MCF 10A (cell line): ENCODE data around the gene ZNF284. TPM values are rescaled to one million over a fixed set of nuclear protein-coding genes. Genes with fewer than 3 reads are reported as not detected.
"Not testable (repeated sequence)": the region's sequence is repeated elsewhere in the genome, so short reads cannot be mapped to it uniquely, and the experiment has no call there.

Experiments used
- BruUV-seq: library from RNA; stranded (reverse); fragments of 400-500 nt; replicated peaks from 2 replicates; lab custom pipeline; 2021; lab: Mats Ljungman, UMichigan
- CTCF ChIA-PET: fragments of 300-600 bp; sonication (Branson Sonifier 250); formaldehyde crosslinking; extraction: SDS; loops from one replicate; lab custom pipeline; 2021; ENCODE audit warnings: antibody characterized with exemption, inconsistent platforms; lab: Yijun Ruan, JAX
- POLR2A ChIA-PET: fragments of 300-600, 350-650 bp; sonication (Branson Sonifier 250); formaldehyde crosslinking; extraction: SDS; loops from one replicate; lab custom pipeline; 2020; ENCODE audit warnings: antibody characterized with exemption, inconsistent platforms; lab: Yijun Ruan, JAX
- DNase-seq: peaks from one replicate; pipeline ENCODE4 v3.0.0-alpha.2; 2018; ENCODE audit not compliant: unreplicated experiment
- H3K27ac Mint-ChIP-seq: one replicate; pipeline ENCODE4 v1.8.0; 2022; ENCODE audit warnings: mild to moderate bottlenecking, low read depth, mixed read lengths; ENCODE audit not compliant: unreplicated experiment
- H3K27me3 Mint-ChIP-seq: one replicate; pipeline ENCODE4 v1.8.0; 2022; ENCODE audit warnings: mixed read lengths; ENCODE audit not compliant: insufficient read depth, unreplicated experiment
- H3K36me3 Mint-ChIP-seq: one replicate; pipeline ENCODE4 v1.8.0; 2022; ENCODE audit warnings: mild to moderate bottlenecking, moderate library complexity, mixed read lengths; ENCODE audit not compliant: insufficient read depth, unreplicated experiment
- H3K4me1 Mint-ChIP-seq: one replicate; pipeline ENCODE4 v1.8.0; 2022; ENCODE audit warnings: mixed read lengths; ENCODE audit not compliant: insufficient read depth, unreplicated experiment
- H3K4me3 Mint-ChIP-seq: one replicate; pipeline ENCODE4 v1.8.0; 2022; ENCODE audit warnings: mild to moderate bottlenecking, moderate library complexity, mixed read lengths; ENCODE audit not compliant: unreplicated experiment
- H3K9me3 Mint-ChIP-seq: one replicate; pipeline ENCODE4 v1.8.0; 2022; ENCODE audit warnings: mixed read lengths; ENCODE audit not compliant: unreplicated experiment
- intact Hi-C: fragments of 100-400 bp; cut with micrococcal nuclease; formaldehyde crosslinking; loops from 2 replicates; pipeline ENCODE4 v1.14.1; 2022
- total RNA-seq: library from RNA; stranded (reverse); gene quantifications from 2 replicates; pipeline ENCODE4 v1.2.3, GENCODE V29; 2022
- TF ChIP-seq, protein P1 (sequence below): fragments of 200-600 bp; IDR thresholded peaks from one replicate; pipeline ENCODE4 v1.8.0; 2022; ENCODE audit warnings: antibody characterized with exemption, mild to moderate bottlenecking; ENCODE audit not compliant: unreplicated experiment

Gene ZNF284
- total RNA-seq, 1 experiment from 2014 or later: 2.5 TPM

DNA sequence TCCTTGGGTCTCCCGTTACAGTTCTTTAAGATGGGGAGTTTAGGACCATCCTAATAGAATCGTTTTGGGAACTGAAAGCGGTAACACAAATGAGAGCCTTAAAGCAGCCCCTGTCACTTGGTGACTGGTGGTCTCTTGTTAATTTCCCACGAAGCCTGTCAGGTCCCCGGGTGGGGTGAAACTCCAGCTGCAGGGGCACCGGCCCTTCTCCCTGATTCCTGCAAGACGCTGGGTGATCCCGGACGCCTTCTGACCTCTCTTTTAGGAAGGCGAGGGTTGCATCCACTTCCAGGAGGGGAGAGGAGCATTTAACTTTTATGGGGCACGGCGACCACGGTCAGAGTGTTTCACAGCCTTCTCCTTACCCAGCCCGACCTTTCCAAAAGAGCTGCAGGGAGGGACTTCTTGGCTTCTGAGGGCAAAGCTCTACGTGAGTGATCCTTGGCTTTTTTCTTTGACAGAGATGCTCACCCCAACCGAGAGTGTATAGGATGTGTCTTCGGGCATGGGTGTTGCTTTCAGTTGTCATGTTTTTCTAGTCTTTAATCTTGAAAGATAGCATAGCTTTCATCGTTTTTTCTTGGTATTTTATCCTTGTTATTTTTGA is 41.9 kb downstream of the ZNF284 start:
- peaks cover 9% of the 10 kb centered on the region for H3K9me3 Mint-ChIP-seq
- TF ChIP-seq, protein P1, sequence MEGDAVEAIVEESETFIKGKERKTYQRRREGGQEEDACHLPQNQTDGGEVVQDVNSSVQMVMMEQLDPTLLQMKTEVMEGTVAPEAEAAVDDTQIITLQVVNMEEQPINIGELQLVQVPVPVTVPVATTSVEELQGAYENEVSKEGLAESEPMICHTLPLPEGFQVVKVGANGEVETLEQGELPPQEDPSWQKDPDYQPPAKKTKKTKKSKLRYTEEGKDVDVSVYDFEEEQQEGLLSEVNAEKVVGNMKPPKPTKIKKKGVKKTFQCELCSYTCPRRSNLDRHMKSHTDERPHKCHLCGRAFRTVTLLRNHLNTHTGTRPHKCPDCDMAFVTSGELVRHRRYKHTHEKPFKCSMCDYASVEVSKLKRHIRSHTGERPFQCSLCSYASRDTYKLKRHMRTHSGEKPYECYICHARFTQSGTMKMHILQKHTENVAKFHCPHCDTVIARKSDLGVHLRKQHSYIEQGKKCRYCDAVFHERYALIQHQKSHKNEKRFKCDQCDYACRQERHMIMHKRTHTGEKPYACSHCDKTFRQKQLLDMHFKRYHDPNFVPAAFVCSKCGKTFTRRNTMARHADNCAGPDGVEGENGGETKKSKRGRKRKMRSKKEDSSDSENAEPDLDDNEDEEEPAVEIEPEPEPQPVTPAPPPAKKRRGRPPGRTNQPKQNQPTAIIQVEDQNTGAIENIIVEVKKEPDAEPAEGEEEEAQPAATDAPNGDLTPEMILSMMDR: no peak
- peak; percentile 3 for DNase-seq
- H3K27ac Mint-ChIP-seq: peak overlapping the region; percentile 57
- no peaks in the 10 kb centered on the region for H3K27me3 Mint-ChIP-seq
- peaks cover 6% of the 10 kb centered on the region for H3K4me1 Mint-ChIP-seq
- H3K4me3 Mint-ChIP-seq: peak overlapping the region; percentile 86
- intact Hi-C loops: loop anchor here (1.0 to 5.0 kb wide), 4 partner anchors 20 to 190 kb away; partner anchors contain the start of genes ZNF224, ZNF227 and ZNF230
- ChIA-PET CTCF (interaction anchor here (0.8 to 1.0 kb wide), 3 partner anchors 19 to 179 kb away, joined by 3 to 4 read pairs (median 4); partner anchors contain the start of genes ZNF224 and ZNF45), POLR2A (interaction anchor here (0.6 to 5.4 kb wide), 15 partner anchors 13 to 386 kb away, joined by 3 to 42 read pairs (median 6); partner anchors contain the start of genes ZNF180, ZNF221, ZNF224 and ZNF226)
- peaks cover 28% of the 10 kb centered on the region for H3K36me3 Mint-ChIP-seq
- TSS peak; percentile 54 for BruUV-seq

DNA sequence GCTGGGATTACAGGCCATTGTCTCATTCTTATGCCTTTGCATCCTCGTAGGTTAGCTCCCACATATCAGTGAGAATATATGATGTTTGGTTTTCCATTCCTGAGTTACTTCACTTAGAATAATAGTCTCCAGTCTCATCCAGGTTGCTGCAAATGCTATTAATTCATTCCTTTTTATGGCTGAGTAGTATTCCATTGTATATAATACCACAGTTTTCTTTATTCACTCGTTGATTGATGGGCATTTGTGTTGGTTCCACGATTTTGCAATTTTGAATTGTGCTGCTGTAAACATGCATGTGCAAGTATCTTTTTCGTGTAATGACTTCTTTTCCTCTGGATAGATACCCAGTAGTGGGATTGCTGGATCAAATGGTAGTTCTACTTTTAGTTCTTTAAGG is 49.2 kb downstream of the ZNF284 start:
- H3K27me3 Mint-ChIP-seq, H3K27ac Mint-ChIP-seq, CTCF ChIA-PET, H3K4me1 Mint-ChIP-seq, POLR2A ChIA-PET, H3K4me3 Mint-ChIP-seq, BruUV-seq, intact Hi-C loops, DNase-seq: not testable (repeated sequence)
- Mint-ChIP-seq H3K9me3 (peaks cover 58% of the 10 kb centered on the region), H3K36me3 (peaks cover 69% of the 10 kb centered on the region)

DNA sequence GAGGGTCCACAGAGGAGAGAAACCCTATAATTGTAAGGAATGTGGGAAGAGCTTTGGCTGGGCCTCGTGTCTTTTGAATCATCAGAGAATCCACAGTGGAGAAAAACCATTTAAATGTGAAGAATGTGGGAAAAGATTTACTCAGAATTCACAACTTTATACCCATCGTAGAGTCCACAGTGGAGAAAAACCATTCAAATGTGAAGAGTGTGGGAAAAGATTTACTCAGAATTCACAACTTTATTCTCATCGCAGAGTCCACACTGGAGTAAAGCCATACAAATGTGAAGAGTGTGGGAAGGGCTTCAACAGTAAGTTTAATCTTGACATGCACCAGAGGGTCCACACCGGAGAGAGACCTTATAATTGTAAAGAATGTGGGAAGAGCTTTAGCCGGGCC is 60.0 kb downstream of the ZNF284 start:
- ChIA-PET CTCF (interaction anchor here (0.6 kb wide), 2 partner anchors 197 to 1172 kb away, joined by 3 to 4 read pairs; partner anchors contain the start of gene ZNF45), POLR2A (no interaction called here)
- Mint-ChIP-seq H3K36me3 (peaks cover 21% of the 10 kb centered on the region), H3K4me3 (no peak overlapping the region), H3K4me1 (no peaks in the 10 kb centered on the region), H3K27ac (no peak overlapping the region), H3K9me3 (peaks cover 4% of the 10 kb centered on the region), H3K27me3 (no peaks in the 10 kb centered on the region)
- TF ChIP-seq, protein P1: no peak
- no peak for DNase-seq
- intact Hi-C loops: no loop called here
- BruUV-seq: no TSS peak

Other genes starting within 250 kb of the ZNF284 start
- gene ZNF283, start 244.8 kb upstream of the ZNF284 start, total RNA-seq: 14.7 and 15.4 TPM in 2 replicates
- gene ZNF404, start 188.2 kb upstream of the ZNF284 start, total RNA-seq: 1.2 TPM in 2 replicates
- 8.1 and 9.9 TPM in 2 replicates for gene ZNF45, start 136.9 kb upstream of the ZNF284 start, total RNA-seq
- gene ZNF221, start 120.9 kb upstream of the ZNF284 start, total RNA-seq: 1.2 and 1.8 TPM in 2 replicates
- 4.2 and 6.7 TPM in 2 replicates for gene ZNF155, start 88.0 kb upstream of the ZNF284 start, total RNA-seq
- 2.9 and 4.0 TPM in 2 replicates for gene ZNF230, start 69.2 kb upstream of the ZNF284 start, total RNA-seq
- gene ZNF222, start 46.8 kb upstream of the ZNF284 start, total RNA-seq: 3.3 and 4.3 TPM in 2 replicates
- 0.56 and 0.59 TPM in 2 replicates for gene ZNF223, start 20.1 kb upstream of the ZNF284 start, total RNA-seq
- 17.8 and 22.7 TPM in 2 replicates for gene ZNF224, start 22.2 kb downstream of the ZNF284 start, total RNA-seq
- gene ZNF225, start 41.2 kb downstream of the ZNF284 start, total RNA-seq: 3.6 and 5.7 TPM in 2 replicates
- gene ZNF234, start 69.4 kb downstream of the ZNF284 start, total RNA-seq: 9.5 and 9.6 TPM in 2 replicates
- gene ZNF226, start 92.9 kb downstream of the ZNF284 start, total RNA-seq: 23.4 and 32.5 TPM in 2 replicates
- 22.6 and 29.0 TPM in 2 replicates for gene ZNF227, start 140.4 kb downstream of the ZNF284 start, total RNA-seq
- 0.10 TPM in 1 of 2 replicates, not detected in the other for gene ZNF233, start 187.7 kb downstream of the ZNF284 start, total RNA-seq
- gene ZNF235, start 232.9 kb downstream of the ZNF284 start, total RNA-seq: 2.7 and 3.7 TPM in 2 replicates